ENCODE results near the gene PCSK2. TPM values are rescaled to one million over a fixed set of nuclear protein-coding genes. Genes with fewer than 3 reads are reported as not detected.

The PCSK2 gene
- total and polyA plus RNA-seq, 2 donors (not counting 3 experiments of a cell fraction or from before 2014, with no cell fraction given), result not detected

GRCh38 chr20:17481661-17482060, 254.8 kb downstream of the PCSK2 start:
- Histone ChIP-seq H3K36me3 (ENCODE audit: control insufficient read depth in 2 of 2, extremely low read depth in 1 of 2, insufficient read depth in 2 of 2, low read length in 2 of 2) (no peaks in the 10 kb centered on the region), H3K4me3 (replicated peaks in 1 of 3; ENCODE audit: insufficient read depth in 1 of 3, low read depth in 1 of 3, low read length in 3 of 3) (no peak overlapping the region), H3K9me1 (replicated peaks; ENCODE audit: control insufficient read depth, extremely low read depth, insufficient read depth, low read length) (no peaks in the 10 kb centered on the region), H3K27ac (ENCODE audit: insufficient read depth, low read depth, low read length) (no peak overlapping the region), H3K9me3 (replicated peaks; ENCODE audit: control insufficient read depth, insufficient read depth, low read length) (no peaks in the 10 kb centered on the region), H3K4me2 (ENCODE audit: insufficient read depth, low read length) (no peak overlapping the region), H3K27me3 (ENCODE audit: control insufficient read depth in 2 of 2, insufficient read depth in 2 of 2, low read length in 2 of 2) (peaks cover 9 to 11% of the 10 kb centered on the region in 2 experiments), H3K4me1 (ENCODE audit: control insufficient read depth, extremely low read depth, insufficient read depth, low read length) (no peaks in the 10 kb centered on the region), H2AFZ (ENCODE audit: low read depth, low read length) (no peak overlapping the region), H3K79me2 (ENCODE audit: control insufficient read depth, insufficient read depth, low read length) (no peaks in the 10 kb centered on the region), H3K9ac (replicated peaks; ENCODE audit: extremely low read depth, insufficient read depth, low read length) (no peak overlapping the region), H4K20me1 (replicated peaks; ENCODE audit: control insufficient read depth, extremely low read depth, insufficient read depth, low read length) (no peaks in the 10 kb centered on the region)
- DNase-seq (ENCODE audit: low read depth, low spot score), result no peak
- ChIA-PET CTCF (interaction anchor here (1.2 kb wide), 1 partner anchor 457 kb away, joined by 3 read pairs; no protein-coding TSS in a partner anchor), POLR2A (interaction anchor here (0.6 kb wide), 1 partner anchor 9 kb away, joined by 7 read pairs; no protein-coding TSS in a partner anchor)
- dilution Hi-C loops (cut with MboI; ENCODE audit: extremely low pct_ligation_motif_present, low sequenced_read_pairs), result no loop called here
- FAIRE-seq, result no peak
- intact Hi-C loops (cut with micrococcal nuclease), result no loop called here
- TF ChIP-seq MYC (IDR thresholded peaks at IDR 0.05; ENCODE audit: low read depth, low read length) (no peak), CTCF (IDR thresholded peaks at IDR 0.05; ENCODE audit: extremely low read depth in 1 of 2, insufficient read depth in 1 of 2, low read depth in 1 of 2, low read length in 2 of 2) (no peak), FOS (IDR thresholded peaks at IDR 0.05; ENCODE audit: borderline replicate concordance, insufficient read depth, low read length) (no peak), JUN (IDR thresholded peaks at IDR 0.05; ENCODE audit: borderline replicate concordance, insufficient read depth, insufficient read length, low read depth) (no peak), POLR2AphosphoS5 (IDR thresholded peaks at IDR 0.05; ENCODE audit: insufficient read depth, low read depth, low read length) (no peak), POLR2A (IDR thresholded peaks at IDR 0.05; ENCODE audit: low read depth, low read length) (no peak), GATA2 (IDR thresholded peaks at IDR 0.05; ENCODE audit: insufficient read depth, insufficient read length, low read depth, low read length) (no peak), EZH2 (IDR thresholded peaks at IDR 0.05; ENCODE audit: borderline replicate concordance, low read depth, low read length, severe bottlenecking) (no peak)
- TF ChIP-seq, protein P1, sequence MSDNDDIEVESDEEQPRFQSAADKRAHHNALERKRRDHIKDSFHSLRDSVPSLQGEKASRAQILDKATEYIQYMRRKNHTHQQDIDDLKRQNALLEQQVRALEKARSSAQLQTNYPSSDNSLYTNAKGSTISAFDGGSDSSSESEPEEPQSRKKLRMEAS (IDR thresholded peaks at IDR 0.05; ENCODE audit: insufficient read depth, insufficient read length), result no peak
- no TSS peak for BruUV-seq (replicated peaks)

Measured in endothelial cell of umbilical vein (primary cell).